Measurements from ENCODE around the gene ZRANB1.

Gene ZRANB1

GRCh38 chr10:125008689-125009638, 67.0 kb downstream of the ZRANB1 start:
- DNase-seq = no peak

GRCh38 chr10:125009661-125010161, 67.8 kb downstream of the ZRANB1 start:
- DNase-seq = no peak

GRCh38 chr10:125010362-125010761, 68.4 kb downstream of the ZRANB1 start:
- DNase-seq = no peak

- DNase-seq = no peak
Observed at GRCh38 chr10:125011171-125011925, 69.4 kb downstream of the ZRANB1 start.

GRCh38 chr10:125011926-125012705, 70.2 kb downstream of the ZRANB1 start:
- DNase-seq = no peak

- no peak for DNase-seq
Observed at GRCh38 chr10:125012851-125013528, 71.1 kb downstream of the ZRANB1 start.

- no peak for DNase-seq
Observed at GRCh38 chr10:125013529-125013872, 71.6 kb downstream of the ZRANB1 start.

GRCh38 chr10:125014086-125014830, 72.3 kb downstream of the ZRANB1 start:
- no peak for DNase-seq

GRCh38 chr10:125014836-125015355, 73.0 kb downstream of the ZRANB1 start:
- no peak for DNase-seq

- DNase-seq = no peak
Observed at GRCh38 chr10:125015356-125015944, 73.5 kb downstream of the ZRANB1 start.

GRCh38 chr10:125016123-125016522, 74.2 kb downstream of the ZRANB1 start:
- no peak for DNase-seq

GRCh38 chr10:125016611-125017202, 74.8 kb downstream of the ZRANB1 start:
- DNase-seq = no peak

- no peak for DNase-seq
Observed at GRCh38 chr10:125017547-125018298, 75.8 kb downstream of the ZRANB1 start.

GRCh38 chr10:125018576-125019143, 76.7 kb downstream of the ZRANB1 start:
- DNase-seq = no peak

GRCh38 chr10:125020386-125020785, 78.5 kb downstream of the ZRANB1 start:
- no peak for DNase-seq

- DNase-seq = no peak
Observed at GRCh38 chr10:125020871-125021270, 78.9 kb downstream of the ZRANB1 start.

- no peak for DNase-seq
Observed at GRCh38 chr10:125021686-125022344, 79.9 kb downstream of the ZRANB1 start.

- no peak for DNase-seq
Observed at GRCh38 chr10:125022671-125023070, 80.7 kb downstream of the ZRANB1 start.

GRCh38 chr10:125023255-125023654, 81.3 kb downstream of the ZRANB1 start:
- peak; percentile 10 for DNase-seq
